Measurements from ENCODE around the gene TRIM26.
"Not testable (repeated sequence)": the region's sequence is repeated elsewhere in the genome, so short reads cannot be mapped to it uniquely, and the experiment has no call there.

The TRIM26 gene

DNA sequence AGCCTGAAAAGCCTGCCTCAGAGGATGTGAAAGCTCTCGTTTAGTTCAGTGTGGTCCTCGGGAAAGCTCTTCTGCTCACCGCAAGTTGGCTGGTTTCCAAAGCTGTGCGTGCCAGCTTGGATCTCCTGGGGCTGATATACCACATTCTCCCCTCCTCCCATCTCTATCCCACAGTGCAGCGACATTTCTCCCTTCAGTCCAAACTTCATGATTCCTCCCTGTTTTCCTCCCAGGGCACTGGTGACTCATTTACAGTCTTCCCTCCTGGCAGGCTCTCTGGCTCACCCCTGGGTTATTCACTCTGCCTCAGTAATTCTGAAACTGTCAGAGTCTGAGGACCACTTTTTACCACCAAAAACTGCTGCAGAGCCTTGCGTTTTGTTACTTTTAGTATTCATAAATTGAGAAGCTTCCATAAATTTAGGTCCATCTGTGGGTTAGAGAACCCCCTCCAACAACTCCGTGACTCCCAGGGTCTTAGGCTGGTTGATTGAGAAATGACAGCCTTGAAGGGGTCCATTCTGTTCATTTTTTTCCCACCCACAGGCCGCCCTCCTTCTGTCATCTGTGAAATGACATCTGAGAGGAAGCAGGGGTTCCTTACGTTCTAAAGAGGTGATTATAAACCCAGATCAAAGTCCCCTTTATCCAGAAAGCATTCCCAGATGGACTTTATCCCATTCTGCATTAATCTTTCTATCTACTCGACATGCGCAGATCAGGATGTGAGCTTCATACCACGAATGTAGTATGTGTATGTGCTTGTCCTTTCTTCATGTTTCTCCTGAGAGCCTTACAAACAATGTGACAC lies 58.3 kb downstream of the TRIM26 start:
- DNase-seq (ENCODE audit: low read depth, low spot score) = no peak

- DNase-seq (ENCODE audit: low read depth, low spot score) = no peak
Observed at GRCh38 chr6:30154061-30154460, 59.1 kb downstream of the TRIM26 start.

- DNase-seq (ENCODE audit: low read depth, low spot score) = no peak
Observed at GRCh38 chr6:30152910-30153610, 60.1 kb downstream of the TRIM26 start.

DNA sequence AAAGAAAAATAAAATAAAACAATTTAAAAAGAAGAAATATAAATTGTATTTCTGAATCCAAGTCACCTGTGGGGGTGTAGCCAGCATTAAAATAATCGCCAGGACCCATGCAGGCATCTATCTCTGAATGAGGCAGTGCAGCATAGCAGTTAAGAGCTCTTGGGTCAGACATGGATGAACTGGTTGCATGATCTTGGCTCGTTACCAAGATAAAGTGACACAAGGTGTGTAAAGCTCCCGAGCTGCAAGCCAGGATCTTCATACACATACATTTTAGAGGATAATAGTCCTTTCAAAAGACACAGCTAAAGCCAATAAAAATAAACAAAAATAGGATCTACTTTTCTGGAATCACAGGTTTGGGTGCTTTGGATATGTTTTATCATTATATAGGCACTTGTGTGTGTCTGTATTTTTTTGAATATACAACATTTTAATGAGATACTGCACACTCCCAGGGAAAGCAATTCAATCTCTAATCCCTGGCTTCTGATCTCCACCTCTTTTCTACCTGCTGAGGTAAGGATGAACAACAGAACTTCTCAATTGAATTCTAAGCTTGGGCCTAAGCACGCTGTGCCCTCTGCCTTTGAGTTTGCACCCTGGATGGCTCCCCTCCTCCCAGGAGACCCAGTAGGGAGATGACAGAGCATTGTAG lies 61.1 kb downstream of the TRIM26 start:
- DNase-seq (ENCODE audit: low read depth, low spot score) = no peak

- DNase-seq (ENCODE audit: low read depth, low spot score) = no peak
Observed at GRCh38 chr6:30151580-30151979, 61.6 kb downstream of the TRIM26 start.

DNA sequence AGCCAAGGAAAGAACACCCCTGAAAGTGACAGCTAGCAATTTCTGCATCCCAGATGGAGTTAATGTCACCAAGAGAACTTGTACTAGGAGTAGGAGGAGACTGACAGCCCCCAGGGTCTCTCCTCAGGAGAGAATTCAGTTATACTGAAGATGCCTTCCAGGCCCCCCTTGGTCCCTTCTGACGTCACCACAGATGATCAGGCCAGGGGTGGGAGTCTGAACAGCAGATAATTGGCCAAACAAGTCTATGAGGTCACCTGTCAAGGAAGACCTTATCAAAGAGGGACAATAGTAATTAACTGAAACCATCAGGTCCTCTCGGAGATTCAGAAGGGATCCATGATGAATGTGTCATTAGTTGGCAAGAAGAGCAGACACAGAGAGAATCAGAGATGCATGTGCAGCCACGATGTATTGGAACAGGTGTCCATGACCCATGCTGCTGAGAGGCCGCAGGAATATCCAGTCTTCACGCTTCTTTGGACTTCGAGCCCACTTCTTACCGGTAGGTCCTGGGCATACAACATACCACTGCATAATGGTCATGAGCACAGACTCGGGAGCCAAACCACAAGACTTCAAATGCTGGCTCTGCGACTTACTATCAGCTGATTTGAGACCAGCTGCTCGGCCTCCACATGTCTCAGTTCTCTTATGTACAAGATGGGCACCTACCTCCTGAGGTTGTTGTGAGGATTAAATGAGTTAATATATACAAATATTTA lies 62.4 kb downstream of the TRIM26 start:
- DNase-seq (ENCODE audit: low read depth, low spot score) = no peak

GRCh38 chr6:30149858-30150550 lies 63.2 kb downstream of the TRIM26 start:
- DNase-seq (ENCODE audit: low read depth, low spot score) = no peak

GRCh38 chr6:30149234-30149633 lies 64.0 kb downstream of the TRIM26 start:
- no peak for DNase-seq (ENCODE audit: low read depth, low spot score)

GRCh38 chr6:30147096-30147495 lies 66.1 kb downstream of the TRIM26 start:
- no peak for DNase-seq (ENCODE audit: low read depth, low spot score)

DNA sequence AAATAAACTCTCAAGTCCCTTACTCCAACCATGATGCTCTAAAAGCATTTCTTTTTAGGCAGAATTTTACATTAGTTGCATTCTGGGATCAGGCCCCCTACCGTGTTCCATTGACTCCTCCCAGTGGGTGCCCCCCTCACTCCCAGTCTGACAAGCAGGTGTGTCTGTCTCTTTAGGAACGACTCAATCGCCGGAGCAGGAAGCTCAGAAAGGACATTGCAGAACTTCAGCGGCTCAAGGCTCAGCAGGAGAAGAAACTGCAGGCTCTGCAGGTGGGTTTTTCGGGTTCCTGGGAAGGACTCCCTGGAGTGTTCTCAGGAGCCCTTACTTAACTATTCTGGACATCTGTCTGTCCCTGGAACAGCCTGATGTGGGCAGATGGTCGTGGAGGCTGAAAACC lies 67.4 kb downstream of the TRIM26 start:
- DNase-seq (ENCODE audit: low read depth, low spot score) = no peak

DNA sequence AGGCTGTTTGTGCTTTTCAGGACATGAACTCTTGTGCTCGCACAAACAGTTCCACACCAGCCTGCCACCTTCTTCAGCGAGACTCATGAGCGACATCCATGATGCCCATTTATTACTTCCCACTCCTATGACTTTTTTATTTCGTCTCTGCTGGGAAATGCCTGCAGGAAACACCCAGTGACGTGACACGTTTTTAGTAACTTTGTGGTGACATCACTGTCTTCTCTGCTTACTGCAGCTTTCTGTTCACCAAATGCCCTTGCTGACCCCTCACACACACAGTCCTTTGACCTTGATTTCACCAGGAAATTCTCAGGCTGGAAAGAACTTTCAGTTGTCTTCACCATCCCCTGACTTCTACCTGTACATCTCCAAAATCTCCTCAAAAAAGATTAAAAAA lies 68.4 kb downstream of the TRIM26 start:
- DNase-seq (ENCODE audit: low read depth, low spot score) = no peak

DNA sequence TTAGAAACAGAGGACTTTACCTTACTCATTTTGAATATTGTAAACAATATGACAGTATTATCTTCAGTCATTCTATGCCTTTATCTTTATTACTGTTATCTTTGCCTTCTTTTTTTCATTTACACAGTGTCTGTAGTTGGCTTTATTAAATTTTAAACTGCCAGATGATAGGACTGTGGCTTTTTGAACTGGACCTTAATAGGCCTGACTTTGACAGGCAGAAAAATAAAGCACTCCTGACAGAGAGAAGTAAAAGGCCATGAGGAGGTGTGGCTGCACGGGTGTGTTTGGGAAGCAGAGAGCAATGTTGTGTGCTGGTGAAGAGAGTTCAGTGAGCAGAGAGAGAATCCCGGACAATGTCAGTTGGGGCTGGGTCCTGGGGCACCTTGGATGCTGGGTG lies 69.4 kb downstream of the TRIM26 start:
- no peak for DNase-seq (ENCODE audit: low read depth, low spot score)

DNA sequence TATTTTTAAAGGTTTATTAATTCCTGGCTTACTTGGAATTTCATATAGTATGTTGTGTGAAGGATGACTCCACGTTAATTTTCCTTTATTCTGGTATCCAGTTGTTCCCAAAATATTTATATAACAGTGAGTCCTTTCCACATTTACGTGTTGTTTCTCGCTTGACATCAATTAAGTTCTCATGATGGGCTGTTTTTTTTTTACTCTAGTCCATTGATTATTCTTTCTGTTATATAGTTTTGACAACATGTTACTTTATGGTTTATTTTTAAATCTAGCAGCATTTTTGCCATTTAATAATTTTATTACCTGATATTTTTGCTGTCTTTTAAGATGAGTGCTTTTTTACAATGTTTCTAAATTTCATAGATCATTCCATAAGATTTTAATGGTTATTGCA lies 70.5 kb downstream of the TRIM26 start:
- DNase-seq (ENCODE audit: low read depth, low spot score) = no peak

- DNase-seq (ENCODE audit: low read depth, low spot score) = not testable (repeated sequence)
Observed at GRCh38 chr6:30140240-30140639, 73.0 kb downstream of the TRIM26 start.

GRCh38 chr6:30136570-30137286 lies 76.5 kb downstream of the TRIM26 start:
- no peak for DNase-seq (ENCODE audit: low read depth, low spot score)

- no peak for DNase-seq (ENCODE audit: low read depth, low spot score)
Observed at GRCh38 chr6:30135757-30136156, 77.4 kb downstream of the TRIM26 start, which contains the start of gene TRIM40. TRIM40 (plus strand) TSS chr6:30136140; CDS start chr6:30137037, 897 bp downstream.

- no peak for DNase-seq (ENCODE audit: low read depth, low spot score)
Observed at GRCh38 chr6:30135147-30135546, 78.1 kb downstream of the TRIM26 start.
